ENCODE measurements around the gene ST3GAL3.

GRCh38 chr1:43887748-43888147, 180.4 kb downstream of the ST3GAL3 start:
- TF ChIP-seq CTCF (IDR thresholded peaks at IDR 0.05; ENCODE audit: borderline replicate concordance, extremely low read depth, low read length, poor library complexity, severe bottlenecking), result no peak
- TF ChIP-seq EZH2 (IDR thresholded peaks at IDR 0.05; ENCODE audit: borderline replicate concordance, low read depth, low read length, severe bottlenecking), result no peak

Data from DND-41 (cell line).